Measurements from ENCODE around the gene WDR37. TPM values are rescaled to one million over a fixed set of nuclear protein-coding genes. Genes with fewer than 3 reads are reported as not detected.
A peak's percentile ranks its signal among the peaks of the same experiment; 100 is the strongest.

Gene WDR37
- total and polyA plus RNA-seq, 12 donors: 6.8 to 36.5 (median 31.4) TPM

DNA sequence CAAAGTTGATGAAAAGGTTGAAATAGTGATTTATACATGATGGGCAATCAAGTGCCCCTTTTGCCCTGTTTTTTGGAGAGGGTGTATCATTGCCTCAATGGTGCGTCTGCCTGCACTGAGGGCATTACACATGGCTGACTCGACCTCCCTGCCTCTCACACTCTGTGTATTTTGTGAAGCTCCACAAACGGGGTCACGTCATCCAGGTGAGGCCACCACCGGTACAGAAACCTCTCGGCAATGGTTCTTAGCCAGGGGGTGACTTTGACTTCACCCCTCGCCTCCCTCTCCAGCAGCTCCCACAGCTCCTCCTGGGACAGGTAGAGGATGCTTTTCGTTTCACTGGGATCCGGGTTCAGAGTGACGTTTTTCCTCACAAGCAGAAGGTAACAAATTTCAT is 36.8 kb upstream of the WDR37 start:
- Histone ChIP-seq H3K27me3 (no peaks in the 10 kb centered on the region), H3K4me1 (no peaks in the 10 kb centered on the region), H3K9me3 (no peaks in the 10 kb centered on the region), H3K4me3 (no peak overlapping the region), H3K36me3 (peaks cover 0 to 58% (median 28%) of the 10 kb centered on the region in 9 donors), H3K27ac (no peak overlapping the region)
- 94 to 96% methylated on average over 10 of the region's 10 CpGs for whole genome bisulfite sequencing, 2 donors
- TF ChIP-seq, protein P1, sequence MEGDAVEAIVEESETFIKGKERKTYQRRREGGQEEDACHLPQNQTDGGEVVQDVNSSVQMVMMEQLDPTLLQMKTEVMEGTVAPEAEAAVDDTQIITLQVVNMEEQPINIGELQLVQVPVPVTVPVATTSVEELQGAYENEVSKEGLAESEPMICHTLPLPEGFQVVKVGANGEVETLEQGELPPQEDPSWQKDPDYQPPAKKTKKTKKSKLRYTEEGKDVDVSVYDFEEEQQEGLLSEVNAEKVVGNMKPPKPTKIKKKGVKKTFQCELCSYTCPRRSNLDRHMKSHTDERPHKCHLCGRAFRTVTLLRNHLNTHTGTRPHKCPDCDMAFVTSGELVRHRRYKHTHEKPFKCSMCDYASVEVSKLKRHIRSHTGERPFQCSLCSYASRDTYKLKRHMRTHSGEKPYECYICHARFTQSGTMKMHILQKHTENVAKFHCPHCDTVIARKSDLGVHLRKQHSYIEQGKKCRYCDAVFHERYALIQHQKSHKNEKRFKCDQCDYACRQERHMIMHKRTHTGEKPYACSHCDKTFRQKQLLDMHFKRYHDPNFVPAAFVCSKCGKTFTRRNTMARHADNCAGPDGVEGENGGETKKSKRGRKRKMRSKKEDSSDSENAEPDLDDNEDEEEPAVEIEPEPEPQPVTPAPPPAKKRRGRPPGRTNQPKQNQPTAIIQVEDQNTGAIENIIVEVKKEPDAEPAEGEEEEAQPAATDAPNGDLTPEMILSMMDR (IDR thresholded peaks at IDR 0.05): no peak
- DNase-seq (no peak), ATAC-seq (no peak)
- intact Hi-C loops (cut with DNase I): no loop called here

DNA sequence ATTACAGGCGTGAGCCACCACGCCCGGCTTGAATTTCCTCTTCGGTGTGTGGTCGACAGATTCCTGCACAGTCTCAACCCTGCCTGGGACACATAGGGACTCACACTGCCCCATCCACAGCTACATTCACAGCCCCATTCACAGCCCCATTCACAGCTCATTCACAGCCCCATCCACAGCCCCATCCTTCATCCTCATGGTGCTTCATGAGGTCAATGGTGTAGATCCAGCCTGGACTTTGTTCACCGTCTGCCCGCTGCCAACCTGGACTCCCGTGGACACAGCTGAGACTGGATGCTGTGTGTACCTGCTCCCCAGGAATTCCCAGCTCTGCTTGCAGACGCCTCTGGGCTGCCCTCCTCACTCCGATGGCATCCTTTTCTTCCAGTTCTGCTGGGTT is 35.7 kb upstream of the WDR37 start:
- TF ChIP-seq, protein P1 (IDR thresholded peaks at IDR 0.05): no peak
- ATAC-seq (peak in 2 of 8 donors; percentile 5 to 28), DNase-seq (no peak)
- intact Hi-C loops (cut with DNase I): no loop called here
- H3K9me3 ChIP-seq: no peaks in the 10 kb centered on the region
- no peaks in the 10 kb centered on the region for H3K4me1 ChIP-seq
- H3K36me3 ChIP-seq: peaks cover 0 to 50% (median 25%) of the 10 kb centered on the region in 9 donors
- no peak overlapping the region for H3K4me3 ChIP-seq
- H3K27me3 ChIP-seq: no peaks in the 10 kb centered on the region
- no peak overlapping the region for H3K27ac ChIP-seq
- WGBS, 2 donors: 91 to 92% methylated on average over 10 of the region's 10 CpGs

DNA sequence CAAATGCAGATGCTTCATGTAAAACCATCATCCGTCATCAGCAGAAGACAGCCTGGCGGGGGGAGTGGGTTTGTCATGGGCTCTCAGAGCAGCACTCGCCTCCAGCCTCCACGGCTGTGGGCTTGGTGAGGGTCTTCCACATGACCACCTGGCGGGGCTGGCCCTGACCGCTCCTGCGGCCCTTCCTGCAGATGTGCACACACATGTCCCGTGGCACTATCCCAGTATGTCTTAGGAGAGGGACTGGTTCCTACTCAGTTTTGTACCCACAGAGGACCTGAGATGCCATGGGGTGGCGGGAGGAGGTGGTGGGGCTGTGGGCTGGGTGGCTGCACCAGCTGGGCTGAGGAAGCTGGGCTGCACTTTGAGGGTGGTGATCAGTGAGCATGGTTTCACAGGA is 35.2 kb upstream of the WDR37 start:
- no peaks in the 10 kb centered on the region for H3K9me3 ChIP-seq
- no peak overlapping the region for H3K4me3 ChIP-seq
- intact Hi-C loops (cut with DNase I): no loop called here
- TF ChIP-seq, protein P1 (IDR thresholded peaks at IDR 0.05): no peak
- no peak overlapping the region for H3K27ac ChIP-seq
- no peaks in the 10 kb centered on the region for H3K27me3 ChIP-seq
- WGBS, 2 donors: 93 to 97% methylated on average over 9 of the region's 9 CpGs
- no peaks in the 10 kb centered on the region for H3K4me1 ChIP-seq
- no peak for DNase-seq
- ATAC-seq: peak in 1 of 8 donors; percentile 49
- H3K36me3 ChIP-seq: peaks cover 0 to 45% (median 21%) of the 10 kb centered on the region in 9 donors

DNA sequence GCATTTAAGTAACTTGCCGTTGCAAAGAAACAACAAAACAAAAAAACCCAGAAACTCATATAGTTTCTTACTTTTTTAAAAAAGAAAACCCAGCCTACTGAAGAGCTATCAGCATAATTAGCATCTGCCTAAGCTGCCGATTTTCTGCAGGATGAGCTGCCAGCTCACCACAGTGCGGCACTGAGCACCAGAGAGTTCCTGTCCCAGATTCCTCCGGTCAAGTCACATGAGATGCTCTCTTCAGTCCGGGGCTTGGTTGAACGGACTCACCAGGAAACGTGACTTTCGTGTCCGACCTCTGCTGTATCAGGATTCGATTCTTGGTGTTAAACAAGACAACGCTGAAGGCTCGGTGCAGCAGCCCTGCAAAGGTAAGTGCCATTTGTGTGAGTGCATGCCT is 33.8 kb upstream of the WDR37 start:
- DNase-seq (peak in 1 of 2 donors; percentile 23), ATAC-seq (peak in 6 of 8 donors; percentile 57 to 79 (median 76))
- Histone ChIP-seq H3K9me3 (no peaks in the 10 kb centered on the region), H3K27me3 (no peaks in the 10 kb centered on the region), H3K36me3 (peaks cover 0 to 31% (median 7%) of the 10 kb centered on the region in 9 donors), H3K27ac (peak overlapping the region in 7 of 10 donors; percentile 1 to 70 (median 41)), H3K4me3 (peak overlapping the region in 9 of 10 donors; percentile 2 to 45 (median 27)), H3K4me1 (peaks cover 0 to 6% (median 0%) of the 10 kb centered on the region in 9 donors)
- WGBS, 2 donors: 69 to 74% methylated on average over 12 of the region's 12 CpGs
- TF ChIP-seq, protein P1 (IDR thresholded peaks at IDR 0.05): peak in 3 of 9 donors; percentile 10 to 24 (median 15)
- intact Hi-C loops (cut with DNase I): no loop called here
